Endothelial cell of umbilical vein (primary cell): ENCODE results near the gene POLR3GL. TPM values are rescaled to one million over a fixed set of nuclear protein-coding genes. Genes with fewer than 3 reads are reported as not detected.

Experiments used
- BruUV-seq: library from RNA; stranded (reverse); fragments of 400-500 nt; replicated peaks from 2 replicates; lab custom pipeline; 2021; lab: Mats Ljungman, UMichigan
- CTCF ChIA-PET: fragments of 300-600, 350-600 bp; sonication (Branson Sonifier 250); formaldehyde crosslinking; loops from one replicate; lab custom pipeline; 2021; ENCODE audit warnings: antibody characterized with exemption, inconsistent platforms; lab: Charles Lee
- POLR2A ChIA-PET: fragments of 300-600, 350-600 bp; sonication (Branson Sonifier 250); formaldehyde crosslinking; loops from one replicate; lab custom pipeline; 2021; ENCODE audit warnings: antibody characterized with exemption, inconsistent platforms; lab: Charles Lee
- DNase-seq: peaks from one replicate; pipeline ENCODE4 v3.0.0-alpha.2; 2011; ENCODE audit warnings: low read depth, low spot score
- FAIRE-seq: peaks from 2 replicates; lab custom pipeline; 2011; peaks lifted over from hg19 to GRCh38; lab: Jason Lieb, UNC
- H2AFZ ChIP-seq: 2 replicates; pipeline ENCODE4 v1.6.0; 2012; ENCODE audit warnings: low read depth, low read length, control low read depth, inconsistent platforms
- H3K27ac ChIP-seq: 2 replicates; pipeline ENCODE4 v1.5.1; 2011; ENCODE audit warnings: low read depth, mild to moderate bottlenecking, control low read depth, low read length, moderate library complexity; ENCODE audit not compliant: insufficient read depth
- H3K27me3 ChIP-seq, 2 experiments: 2 replicates each; pipeline versions ENCODE4 v1.6.0 to v1.6.1; 2011; ENCODE audit warnings: low read length in 2 of 2, mixed read lengths in 1 of 2; ENCODE audit not compliant: control insufficient read depth in 2 of 2, insufficient read depth in 2 of 2
- H3K36me3 ChIP-seq, 2 experiments: 2 replicates in 1 of 2; 3 replicates in 1 of 2; pipeline ENCODE4 v1.5.1; 2011; ENCODE audit warnings: low read length in 2 of 2, mild to moderate bottlenecking in 1 of 2, moderate library complexity in 1 of 2; ENCODE audit not compliant: control insufficient read depth in 2 of 2, insufficient read depth in 2 of 2; ENCODE audit errors: extremely low read depth in 1 of 2
- H3K4me1 ChIP-seq: 3 replicates; pipeline ENCODE4 v1.5.1; 2011; ENCODE audit warnings: mild to moderate bottlenecking, low read length; ENCODE audit not compliant: control insufficient read depth, insufficient read depth; ENCODE audit errors: extremely low read depth
- H3K4me2 ChIP-seq: 2 replicates; pipeline ENCODE4 v1.6.1; 2011; ENCODE audit warnings: low read length, control low read depth, mixed read lengths; ENCODE audit not compliant: insufficient read depth
- H3K4me3 ChIP-seq, 3 experiments: fragments of 200-600 bp in 1 of 3; sonication (generic), shearing (Covaris generic) in 1 of 3; replicated peaks in 1 of 3; 2 replicates each; pipeline ENCODE4 v1.5.1; 2011 to 2016; ENCODE audit warnings: control low read depth in 3 of 3, low read length in 3 of 3, mild to moderate bottlenecking in 2 of 3, inconsistent platforms in 1 of 3, low read depth in 1 of 3, moderate library complexity in 1 of 3; ENCODE audit not compliant: insufficient read depth in 1 of 3
- H3K79me2 ChIP-seq: 2 replicates; pipeline ENCODE4 v1.6.0; 2012; ENCODE audit warnings: low read length, inconsistent platforms; ENCODE audit not compliant: control insufficient read depth, insufficient read depth
- H3K9ac ChIP-seq: replicated peaks from 2 replicates; pipeline ENCODE3; 2011; ENCODE audit warnings: low read length, control low read depth; ENCODE audit not compliant: insufficient read depth; ENCODE audit errors: extremely low read depth
- H3K9me1 ChIP-seq: replicated peaks from 3 replicates; pipeline ENCODE4 v1.6.0; 2011; ENCODE audit warnings: mild to moderate bottlenecking, low read length; ENCODE audit not compliant: control insufficient read depth, insufficient read depth; ENCODE audit errors: extremely low read depth
- H3K9me3 ChIP-seq: replicated peaks from 2 replicates; pipeline ENCODE4 v1.5.1; 2012; ENCODE audit warnings: low read length, inconsistent platforms; ENCODE audit not compliant: control insufficient read depth, insufficient read depth
- H4K20me1 ChIP-seq: replicated peaks from 2 replicates; pipeline ENCODE3; 2011; ENCODE audit warnings: mild to moderate bottlenecking, low read length; ENCODE audit not compliant: control insufficient read depth, insufficient read depth; ENCODE audit errors: extremely low read depth
- CTCF ChIP-seq, 2 donors: IDR thresholded peaks; 1 replicate in 1 of 2; 2 replicates in 1 of 2; pipeline ENCODE4 v1.5.1; 2011; ENCODE audit warnings: low read length in 2 of 2, mild to moderate bottlenecking in 2 of 2, moderate library complexity in 2 of 2, control low read depth in 1 of 2, inconsistent platforms in 1 of 2, low read depth in 1 of 2; ENCODE audit not compliant: insufficient read depth in 1 of 2; ENCODE audit errors: extremely low read depth in 1 of 2
- EZH2 ChIP-seq: IDR thresholded peaks from 2 replicates; pipeline ENCODE4 v1.6.1; 2012; ENCODE audit warnings: borderline replicate concordance, low read depth, mild to moderate bottlenecking, moderate library complexity, low read length, inconsistent platforms; ENCODE audit not compliant: severe bottlenecking
- FOS ChIP-seq: IDR thresholded peaks from 2 replicates; pipeline ENCODE4 v1.6.1; 2011; ENCODE audit warnings: mild to moderate bottlenecking, low read length, moderate library complexity, borderline replicate concordance; ENCODE audit not compliant: insufficient read depth
- GATA2 ChIP-seq: IDR thresholded peaks from 2 replicates; pipeline ENCODE4 v1.7.0; 2011; ENCODE audit warnings: low read depth, mild to moderate bottlenecking, moderate library complexity, mixed read lengths, low read length; ENCODE audit not compliant: insufficient read length, insufficient read depth
- JUN ChIP-seq: IDR thresholded peaks from 2 replicates; pipeline ENCODE4 v1.6.1; 2011; ENCODE audit warnings: borderline replicate concordance, low read depth; ENCODE audit not compliant: insufficient read length, insufficient read depth
- MYC ChIP-seq: IDR thresholded peaks from one replicate; pipeline ENCODE4 v1.6.1; 2011; ENCODE audit warnings: mild to moderate bottlenecking, low read depth, low read length
- POLR2A ChIP-seq: IDR thresholded peaks from 2 replicates; pipeline ENCODE4 v1.6.1; 2012; ENCODE audit warnings: low read depth, mild to moderate bottlenecking, control low read depth, low read length
- POLR2AphosphoS5 ChIP-seq: IDR thresholded peaks from 2 replicates; pipeline ENCODE4 v1.6.1; 2012; ENCODE audit warnings: low read depth, mild to moderate bottlenecking, control low read depth, low read length, moderate library complexity; ENCODE audit not compliant: insufficient read depth
- dilution Hi-C: fragments of 300-500 bp; cut with MboI; formaldehyde crosslinking; loops from one replicate; pipeline ENCODE4 v1.15.0; 2019; ENCODE audit warnings: low sequenced_read_pairs; ENCODE audit not compliant: extremely low pct_ligation_motif_present
- intact Hi-C: fragments of 100-400 bp; cut with micrococcal nuclease; formaldehyde crosslinking; loops from one replicate; pipeline ENCODE4 v1.10.0; 2022
- polyA plus RNA-seq, 4 experiments: library from polyadenylated mRNA; depleted of rRNA in 3 of 4; stranded (reverse) in 3 of 4; unstranded in 1 of 4; fragments of >200 nt; gene quantifications; 2 replicates each; pipeline versions ENCODE4 v1.2.1 to v1.2.3, GENCODE V29; 2011 to 2012; ENCODE audit warnings: missing spikeins in 1 of 4
- total RNA-seq: library from RNA; stranded (reverse); gene quantifications from 2 replicates; pipeline ENCODE4 v1.2.3, GENCODE V29; 2021
- TF ChIP-seq, protein P1 (sequence below): IDR thresholded peaks from 2 replicates; pipeline ENCODE4 v1.6.1; 2011; ENCODE audit not compliant: insufficient read depth, insufficient read length

The POLR3GL gene
- total and polyA plus RNA-seq, 2 donors (not counting 3 experiments of a cell fraction or from before 2014, with no cell fraction given), result 12.4 to 15.3 TPM

GRCh38 chr1:145987926-145988325 lies 23.4 kb downstream of the POLR3GL start:
- Histone ChIP-seq H2AFZ (no peak overlapping the region), H4K20me1 (no peaks in the 10 kb centered on the region), H3K9me1 (no peaks in the 10 kb centered on the region), H3K9ac (no peak overlapping the region), H3K79me2 (no peaks in the 10 kb centered on the region), H3K4me1 (peaks cover 4% of the 10 kb centered on the region), H3K27ac (no peak overlapping the region), H3K27me3 (no peaks in the 10 kb centered on the region), H3K36me3 (peaks cover 0 to 3% of the 10 kb centered on the region in 2 experiments), H3K4me2 (no peak overlapping the region), H3K4me3 (no peak overlapping the region), H3K9me3 (no peaks in the 10 kb centered on the region)
- no TSS peak for BruUV-seq
- no peak for TF ChIP-seq JUN
- DNase-seq (no peak), FAIRE-seq (no peak)
- intact Hi-C loops (no loop called here), dilution Hi-C loops (no loop called here)
- CTCF ChIA-PET, result interaction anchor here (1.3 to 20.0 kb wide), 2 partner anchors 11 to 18 kb away, joined by 3 to 496 read pairs; no protein-coding TSS in a partner anchor
- POLR2A ChIA-PET, result no interaction called here

GRCh38 chr1:145988773-145989172 lies 24.3 kb downstream of the POLR3GL start:
- dilution Hi-C loops, result no loop called here
- intact Hi-C loops, result no loop called here
- ChIA-PET CTCF (interaction anchor here (10.4 to 20.0 kb wide), 2 partner anchors 9 to 18 kb away, joined by 87 to 496 read pairs; no protein-coding TSS in a partner anchor), POLR2A (no interaction called here)
- TF ChIP-seq JUN (no peak), MYC (no peak), FOS (no peak), CTCF (IDR thresholded peaks at IDR 0.05; ENCODE audit: extremely low read depth in 1 of 2, insufficient read depth in 1 of 2, low read depth in 1 of 2, low read length in 2 of 2) (no peak), POLR2AphosphoS5 (no peak), GATA2 (no peak), POLR2A (no peak), EZH2 (no peak)
- TF ChIP-seq, protein P1, sequence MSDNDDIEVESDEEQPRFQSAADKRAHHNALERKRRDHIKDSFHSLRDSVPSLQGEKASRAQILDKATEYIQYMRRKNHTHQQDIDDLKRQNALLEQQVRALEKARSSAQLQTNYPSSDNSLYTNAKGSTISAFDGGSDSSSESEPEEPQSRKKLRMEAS, result no peak
- no peaks in the 10 kb centered on the region for H3K9me1 ChIP-seq
- H3K4me1 ChIP-seq, result peaks cover 4% of the 10 kb centered on the region
- no TSS peak for BruUV-seq
- H3K4me2 ChIP-seq, result no peak overlapping the region
- H4K20me1 ChIP-seq, result no peaks in the 10 kb centered on the region
- FAIRE-seq (no peak), DNase-seq (no peak)
- H3K9ac ChIP-seq, result no peak overlapping the region
- no peaks in the 10 kb centered on the region for H3K79me2 ChIP-seq
- no peak overlapping the region for H3K27ac ChIP-seq
- peaks cover 2 to 8% of the 10 kb centered on the region in 2 experiments for H3K36me3 ChIP-seq
- no peaks in the 10 kb centered on the region for H3K27me3 ChIP-seq
- no peaks in the 10 kb centered on the region for H3K9me3 ChIP-seq
- no peak overlapping the region for H2AFZ ChIP-seq
- H3K4me3 ChIP-seq, result no peak overlapping the region
